ENCODE data around the gene SBF2. TPM values are rescaled to one million over a fixed set of nuclear protein-coding genes. Genes with fewer than 3 reads are reported as not detected.

The SBF2 gene
- polyA plus RNA-seq, 1 donor from 2014 or later: 53.4 TPM

DNA sequence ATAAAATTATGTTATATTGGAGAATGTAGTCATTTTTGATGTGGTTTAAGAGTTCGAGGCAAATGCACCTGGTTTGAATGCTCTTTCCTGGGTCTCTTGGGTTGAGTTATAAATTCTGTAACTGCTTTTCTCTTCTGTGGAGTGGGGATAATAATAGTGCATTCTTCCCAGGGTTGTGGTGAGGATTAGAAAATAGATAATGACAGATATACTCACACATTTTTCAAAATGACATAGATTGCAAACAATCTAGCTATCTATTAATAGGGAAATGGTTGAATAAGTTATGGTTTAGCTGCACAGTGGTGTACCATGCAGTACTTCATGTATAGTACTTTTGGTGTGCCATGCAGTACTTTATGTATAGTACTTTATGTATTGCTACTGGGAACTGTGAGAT is 562.8 kb downstream of the SBF2 start:
- Histone ChIP-seq H3F3A (ENCODE audit: insufficient read depth, low read length, poor library complexity, severe bottlenecking) (no peaks in the 10 kb centered on the region), H3K4me3 (ENCODE audit: low read length) (no peak overlapping the region), H3K9ac (ENCODE audit: low read length) (no peak overlapping the region), H3K9me2 (ENCODE audit: insufficient read depth, low read length) (no peaks in the 10 kb centered on the region), H4K20me1 (ENCODE audit: insufficient read depth) (no peaks in the 10 kb centered on the region), H3K36me3 (ENCODE audit: insufficient read depth, low read length) (no peaks in the 10 kb centered on the region), H3K27me3 (ENCODE audit: insufficient read depth, low read depth, low read length) (no peaks in the 10 kb centered on the region), H3K27ac (ENCODE audit: low read length) (no peak overlapping the region), H2AFZ (ENCODE audit: low read depth, low read length) (no peak overlapping the region), H3K4me2 (ENCODE audit: low read length) (no peak overlapping the region), H3K9me3 (ENCODE audit: low read length) (no peaks in the 10 kb centered on the region), H3K79me2 (replicated peaks; ENCODE audit: insufficient read depth, low read length) (no peaks in the 10 kb centered on the region)
- TF ChIP-seq EP300 (conservative IDR thresholded peaks at IDR 0.05; ENCODE audit: poor library complexity, severe bottlenecking) (no peak), EZH2 (IDR thresholded peaks at IDR 0.05; ENCODE audit: borderline replicate concordance, insufficient read depth, low read length, poor library complexity, severe bottlenecking) (no peak), CTCF (IDR thresholded peaks at IDR 0.05; ENCODE audit: poor library complexity, severe bottlenecking) (no peak), MXI1 (conservative IDR thresholded peaks at IDR 0.05; ENCODE audit: poor library complexity, severe bottlenecking) (no peak), POLR2AphosphoS5 (IDR thresholded peaks at IDR 0.05) (no peak), TAF1 (IDR thresholded peaks at IDR 0.05; ENCODE audit: low read depth) (no peak), SMC3 (conservative IDR thresholded peaks at IDR 0.05; ENCODE audit: poor library complexity) (no peak), RAD21 (conservative IDR thresholded peaks at IDR 0.05) (no peak)
- TF ChIP-seq, protein P1, sequence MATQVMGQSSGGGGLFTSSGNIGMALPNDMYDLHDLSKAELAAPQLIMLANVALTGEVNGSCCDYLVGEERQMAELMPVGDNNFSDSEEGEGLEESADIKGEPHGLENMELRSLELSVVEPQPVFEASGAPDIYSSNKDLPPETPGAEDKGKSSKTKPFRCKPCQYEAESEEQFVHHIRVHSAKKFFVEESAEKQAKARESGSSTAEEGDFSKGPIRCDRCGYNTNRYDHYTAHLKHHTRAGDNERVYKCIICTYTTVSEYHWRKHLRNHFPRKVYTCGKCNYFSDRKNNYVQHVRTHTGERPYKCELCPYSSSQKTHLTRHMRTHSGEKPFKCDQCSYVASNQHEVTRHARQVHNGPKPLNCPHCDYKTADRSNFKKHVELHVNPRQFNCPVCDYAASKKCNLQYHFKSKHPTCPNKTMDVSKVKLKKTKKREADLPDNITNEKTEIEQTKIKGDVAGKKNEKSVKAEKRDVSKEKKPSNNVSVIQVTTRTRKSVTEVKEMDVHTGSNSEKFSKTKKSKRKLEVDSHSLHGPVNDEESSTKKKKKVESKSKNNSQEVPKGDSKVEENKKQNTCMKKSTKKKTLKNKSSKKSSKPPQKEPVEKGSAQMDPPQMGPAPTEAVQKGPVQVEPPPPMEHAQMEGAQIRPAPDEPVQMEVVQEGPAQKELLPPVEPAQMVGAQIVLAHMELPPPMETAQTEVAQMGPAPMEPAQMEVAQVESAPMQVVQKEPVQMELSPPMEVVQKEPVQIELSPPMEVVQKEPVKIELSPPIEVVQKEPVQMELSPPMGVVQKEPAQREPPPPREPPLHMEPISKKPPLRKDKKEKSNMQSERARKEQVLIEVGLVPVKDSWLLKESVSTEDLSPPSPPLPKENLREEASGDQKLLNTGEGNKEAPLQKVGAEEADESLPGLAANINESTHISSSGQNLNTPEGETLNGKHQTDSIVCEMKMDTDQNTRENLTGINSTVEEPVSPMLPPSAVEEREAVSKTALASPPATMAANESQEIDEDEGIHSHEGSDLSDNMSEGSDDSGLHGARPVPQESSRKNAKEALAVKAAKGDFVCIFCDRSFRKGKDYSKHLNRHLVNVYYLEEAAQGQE (IDR thresholded peaks at IDR 0.05; ENCODE audit: borderline replicate concordance): no peak

Small RNAs within 50 kb of the gene (small RNA-seq; reads per million reads assigned to genes)
- gene AC080023.2 (0 to 0.53 (median 0) reads per million in 3 experiments), gene RNU7-28P (0 to 0.08 (median 0) reads per million in 3 experiments)

Other genes with a start within 250 kb of the SBF2 start
- 0.30 and 1.6 TPM in 2 replicates for gene ADM, start 10.9 kb upstream of the SBF2 start, polyA plus RNA-seq
- 0.40 TPM in 1 of 2 replicates, not detected in the other for gene AMPD3, start 161.0 kb upstream of the SBF2 start, polyA plus RNA-seq
- gene RNF141, start 247.0 kb upstream of the SBF2 start, polyA plus RNA-seq: 65.6 and 79.2 TPM in 2 replicates